A549 treated with GW870086 at 1 μM for 4 hours (cell line): ENCODE measurements around the gene ATP2B1. TPM values are rescaled to one million over a fixed set of nuclear protein-coding genes. Genes with fewer than 3 reads are reported as not detected.

Experiments
- total RNA-seq: library from RNA; stranded (reverse); fragments of 200-300 nt; extraction: Qiagen RNA extraction; gene quantifications from 5 replicates; pipeline ENCODE4 v1.2.3, GENCODE V29; 2022; ENCODE audit warnings: low read depth

Gene ATP2B1
- 53.7 to 61.3 TPM (median 57.9 TPM) in 5 replicates for total RNA-seq

DNA sequence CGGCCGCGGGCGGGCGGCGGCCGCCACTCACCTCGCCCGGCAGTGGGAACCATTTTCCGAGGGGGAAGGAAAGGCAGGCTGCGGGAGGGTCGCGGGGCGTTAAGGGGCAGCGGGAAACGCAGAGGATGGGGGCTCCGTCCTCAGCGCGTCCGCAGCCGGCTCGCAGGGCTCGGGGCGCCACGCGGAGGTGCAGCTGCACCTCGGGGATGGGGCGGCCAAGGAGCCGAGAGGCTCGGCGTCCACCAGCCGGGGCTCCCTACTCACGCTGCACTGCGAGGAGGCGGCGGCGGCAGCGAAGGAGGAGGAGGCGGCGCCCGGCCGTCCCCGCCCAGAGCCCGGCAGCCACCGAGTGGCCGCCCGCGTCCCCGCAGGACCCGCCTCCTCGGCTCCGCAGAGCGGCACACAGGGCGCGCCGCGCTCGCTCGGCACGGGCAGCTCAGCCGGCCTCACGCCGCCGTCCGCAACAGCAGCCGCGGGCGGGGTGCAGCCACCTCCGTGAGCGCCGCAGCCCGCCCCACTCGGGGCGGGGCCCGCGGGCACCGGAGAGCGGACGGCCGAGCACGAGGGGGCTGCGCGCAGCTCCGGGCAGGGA lies at the start of gene ATP2B1:
TSS of gene ATP2B1 (minus strand) at position 274 of the 592 bp plus-strand sequence. CDS start 52,952 bp downstream, outside the sequence.

Other genes with a start within 250 kb of the ATP2B1 start
- 7.6 to 14.5 TPM (median 13.0 TPM) in 5 replicates for gene GALNT4, start 184.0 kb downstream of the ATP2B1 start, total RNA-seq
- 12.8 to 21.1 TPM (median 19.5 TPM) in 5 replicates for gene POC1B, start 182.8 kb downstream of the ATP2B1 start, total RNA-seq